ENCODE data around the gene KLHDC8A.

KLHDC8A gene

DNA sequence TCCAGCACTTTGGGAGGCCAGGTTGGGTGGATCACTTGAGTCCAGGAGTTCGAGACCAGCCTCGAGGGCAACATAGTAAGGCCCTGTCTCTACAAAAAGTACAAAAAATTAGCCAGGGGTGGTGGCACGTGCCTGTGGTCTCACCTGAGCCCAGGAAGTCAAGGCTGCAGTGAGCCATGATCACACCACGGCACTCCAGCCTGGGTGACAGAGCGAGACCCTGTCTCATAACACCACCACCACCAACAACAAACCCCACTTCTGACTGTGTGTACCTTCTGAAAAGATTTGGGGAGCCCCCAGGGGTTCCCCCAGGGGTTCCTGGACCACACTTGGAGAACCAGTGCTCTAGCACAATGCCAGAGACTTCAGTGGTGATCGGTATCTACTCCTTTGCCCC lies 65.1 kb downstream of the KLHDC8A start:
- TF ChIP-seq, protein P1, sequence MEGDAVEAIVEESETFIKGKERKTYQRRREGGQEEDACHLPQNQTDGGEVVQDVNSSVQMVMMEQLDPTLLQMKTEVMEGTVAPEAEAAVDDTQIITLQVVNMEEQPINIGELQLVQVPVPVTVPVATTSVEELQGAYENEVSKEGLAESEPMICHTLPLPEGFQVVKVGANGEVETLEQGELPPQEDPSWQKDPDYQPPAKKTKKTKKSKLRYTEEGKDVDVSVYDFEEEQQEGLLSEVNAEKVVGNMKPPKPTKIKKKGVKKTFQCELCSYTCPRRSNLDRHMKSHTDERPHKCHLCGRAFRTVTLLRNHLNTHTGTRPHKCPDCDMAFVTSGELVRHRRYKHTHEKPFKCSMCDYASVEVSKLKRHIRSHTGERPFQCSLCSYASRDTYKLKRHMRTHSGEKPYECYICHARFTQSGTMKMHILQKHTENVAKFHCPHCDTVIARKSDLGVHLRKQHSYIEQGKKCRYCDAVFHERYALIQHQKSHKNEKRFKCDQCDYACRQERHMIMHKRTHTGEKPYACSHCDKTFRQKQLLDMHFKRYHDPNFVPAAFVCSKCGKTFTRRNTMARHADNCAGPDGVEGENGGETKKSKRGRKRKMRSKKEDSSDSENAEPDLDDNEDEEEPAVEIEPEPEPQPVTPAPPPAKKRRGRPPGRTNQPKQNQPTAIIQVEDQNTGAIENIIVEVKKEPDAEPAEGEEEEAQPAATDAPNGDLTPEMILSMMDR (IDR thresholded peaks at IDR 0.05) = no peak

DNA sequence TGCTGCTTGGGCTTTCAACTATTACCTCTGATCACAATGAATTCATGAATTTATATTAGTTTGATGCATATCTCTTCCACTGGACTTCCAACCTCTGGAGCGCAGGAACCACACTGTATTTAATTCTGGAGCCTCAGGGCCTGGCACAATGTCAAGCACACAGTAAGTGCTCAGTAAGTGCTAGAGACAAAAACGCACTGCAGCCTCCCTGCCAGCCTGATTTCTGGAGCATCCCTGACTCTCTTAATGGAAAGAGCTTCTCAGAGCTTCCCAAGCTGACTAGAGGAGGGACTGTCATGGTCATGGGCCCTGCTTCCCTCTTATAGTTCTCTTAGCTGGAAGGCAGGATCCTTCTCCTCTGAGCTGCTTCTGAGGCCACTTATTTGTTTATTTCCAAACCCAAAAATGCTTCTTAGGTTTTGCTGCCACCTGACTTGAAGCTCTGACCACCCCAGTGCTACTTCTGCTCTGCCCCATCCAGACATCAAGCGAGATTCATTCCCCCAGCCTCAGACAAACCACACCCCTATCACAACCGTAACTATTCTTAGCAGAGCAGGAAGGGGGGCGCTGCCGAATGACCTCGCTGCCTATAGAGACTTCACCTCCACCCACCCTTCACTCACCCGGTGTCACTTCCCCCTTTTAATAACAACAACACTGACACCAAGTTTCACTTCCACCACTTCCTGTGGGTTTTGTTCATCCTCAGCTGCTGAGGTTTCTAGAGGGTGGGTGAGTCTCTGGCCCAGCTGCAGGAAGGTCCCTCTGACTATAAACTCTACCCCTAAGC lies 68.8 kb downstream of the KLHDC8A start:
- TF ChIP-seq, protein P1 (IDR thresholded peaks at IDR 0.05) = no peak

DNA sequence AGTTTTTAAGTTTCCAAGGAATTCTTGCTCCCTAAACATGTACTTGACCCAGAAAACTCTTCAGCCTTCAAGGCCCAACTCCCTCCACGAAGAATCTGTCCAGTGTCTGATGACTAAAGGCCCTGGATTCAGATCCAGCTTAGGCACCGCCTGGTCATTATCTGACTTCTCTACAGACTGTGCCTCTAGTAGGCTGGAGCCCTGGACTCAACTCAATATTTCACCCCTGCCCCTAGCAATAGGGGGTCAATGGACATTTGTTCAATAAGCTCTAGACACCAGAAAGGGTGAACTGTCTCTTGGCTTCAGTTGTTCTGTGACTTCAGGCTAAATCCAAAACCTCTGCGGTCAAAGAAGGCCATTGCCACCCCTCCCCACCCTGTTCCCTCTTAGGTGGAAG lies 69.6 kb downstream of the KLHDC8A start:
- TF ChIP-seq, protein P1 (IDR thresholded peaks at IDR 0.05) = no peak

DNA sequence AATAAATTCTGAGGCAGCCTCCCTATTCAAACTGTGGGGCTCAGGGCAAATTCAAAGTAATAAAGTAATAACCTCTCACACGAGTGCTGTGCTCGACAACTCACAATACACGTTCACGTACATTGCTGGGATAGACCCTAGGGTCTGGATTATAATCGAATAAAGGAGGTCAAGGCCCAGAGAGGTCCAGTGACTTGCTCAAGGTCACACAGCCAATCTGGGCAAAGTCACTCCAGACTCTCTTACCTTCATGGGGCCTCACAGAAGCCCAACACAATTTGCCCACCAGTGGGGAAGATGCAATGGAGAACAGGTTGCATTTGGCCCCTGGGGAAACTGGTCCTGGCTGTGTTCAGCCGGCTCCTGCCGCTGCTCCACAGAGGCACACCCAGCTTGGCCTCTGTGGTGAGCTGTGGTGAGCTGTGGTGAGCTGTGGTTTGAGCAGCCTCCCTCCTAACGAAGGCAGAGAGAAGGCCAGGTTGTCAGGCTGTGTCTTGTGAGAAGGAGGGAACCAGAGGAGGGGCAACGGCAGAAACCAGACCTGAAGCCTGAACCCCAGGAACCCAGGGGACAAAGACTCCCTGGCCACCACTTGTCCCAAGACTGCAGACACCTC lies 70.3 kb downstream of the KLHDC8A start:
- TF ChIP-seq, protein P1 (IDR thresholded peaks at IDR 0.05) = no peak
